Measurements from ENCODE around the gene RHOA. TPM values are rescaled to one million over a fixed set of nuclear protein-coding genes. Genes with fewer than 3 reads are reported as not detected.

Gene RHOA
- total RNA-seq (100 to 1,000 TPM; 274 to 317 TPM), total RNA-seq (181 to 188 reads per million in 2 donors)

- DNase-seq (peak; percentile 96 to 98 (median 98)), ATAC-seq (peak; percentile 86)
- Mint-ChIP-seq H3K4me3 (peak within 1 kb of the TSS; percentile 91), H3K27me3 (no peaks in the 10 kb centered on the region), H3K36me3 (ENCODE audit: low read depth) (peaks cover 2% of the 10 kb centered on the region), H3K4me1 (peaks cover 56% of the 10 kb centered on the region), H3K27ac (peak within 1 kb of the TSS; percentile 99)
- H3K9me3 ChIP-seq (ENCODE audit: control insufficient read depth, low read length, poor library complexity, severe bottlenecking) = no peaks in the 10 kb centered on the region
Measured at GRCh38 chr3:49411968-49412631, at the start of gene RHOA, which contains the start of gene TCTA. Gene RHOA, minus strand, starts transcription at chr3:49411976. Its CDS starts 36,387 bp downstream, at chr3:49375589. Gene TCTA, plus strand, starts transcription at chr3:49412423. Its CDS starts 4 bp downstream, at chr3:49412427.

- H3K27me3 Mint-ChIP-seq = no peaks in the 10 kb centered on the region
- no peaks in the 10 kb centered on the region for H3K9me3 ChIP-seq (ENCODE audit: control insufficient read depth, low read length, poor library complexity, severe bottlenecking)
- ATAC-seq = no peak
- H3K4me1 Mint-ChIP-seq = no peaks in the 10 kb centered on the region
- no peak for DNase-seq
- no peak overlapping the region for H3K27ac Mint-ChIP-seq
- no peak overlapping the region for H3K4me3 Mint-ChIP-seq
- no peaks in the 10 kb centered on the region for H3K36me3 Mint-ChIP-seq (ENCODE audit: low read depth)
Measured at GRCh38 chr3:49460956-49461355, 49.2 kb upstream of the RHOA start.

GRCh38 chr3:49460188-49460890 lies 48.6 kb upstream of the RHOA start:
- no peaks in the 10 kb centered on the region for H3K36me3 Mint-ChIP-seq (ENCODE audit: low read depth)

GRCh38 chr3:49456466-49456865 lies 44.7 kb upstream of the RHOA start:
- H3K4me3 Mint-ChIP-seq = no peak overlapping the region
- H3K27me3 Mint-ChIP-seq = no peaks in the 10 kb centered on the region
- no peaks in the 10 kb centered on the region for H3K36me3 Mint-ChIP-seq (ENCODE audit: low read depth)
- no peaks in the 10 kb centered on the region for H3K4me1 Mint-ChIP-seq
- DNase-seq = no peak
- H3K27ac Mint-ChIP-seq = no peak overlapping the region
- no peaks in the 10 kb centered on the region for H3K9me3 ChIP-seq (ENCODE audit: control insufficient read depth, low read length, poor library complexity, severe bottlenecking)
- no peak for ATAC-seq

More at GRCh38 chr3:49460188-49460890, 48.6 kb upstream of the RHOA start:
- no peaks in the 10 kb centered on the region for H3K4me1 Mint-ChIP-seq
- no peak overlapping the region for H3K4me3 Mint-ChIP-seq
- no peaks in the 10 kb centered on the region for H3K9me3 ChIP-seq (ENCODE audit: control insufficient read depth, low read length, poor library complexity, severe bottlenecking)
- no peak overlapping the region for H3K27ac Mint-ChIP-seq
- no peak for ATAC-seq
- H3K27me3 Mint-ChIP-seq = no peaks in the 10 kb centered on the region
- no peak for DNase-seq

- ATAC-seq (no peak), DNase-seq (no peak)
- no peaks in the 10 kb centered on the region for H3K9me3 ChIP-seq (ENCODE audit: control insufficient read depth, low read length, poor library complexity, severe bottlenecking)
- H3K4me1 Mint-ChIP-seq = no peaks in the 10 kb centered on the region
- H3K27me3 Mint-ChIP-seq = no peaks in the 10 kb centered on the region
- H3K27ac Mint-ChIP-seq = no peak overlapping the region
- no peak overlapping the region for H3K4me3 Mint-ChIP-seq
- H3K36me3 Mint-ChIP-seq (ENCODE audit: low read depth) = no peaks in the 10 kb centered on the region
Measured at GRCh38 chr3:49454898-49455681, 43.3 kb upstream of the RHOA start.

GRCh38 chr3:49454458-49454857 lies 42.7 kb upstream of the RHOA start:
- Mint-ChIP-seq H3K36me3 (ENCODE audit: low read depth) (no peaks in the 10 kb centered on the region), H3K27ac (no peak overlapping the region), H3K27me3 (no peaks in the 10 kb centered on the region), H3K4me1 (no peaks in the 10 kb centered on the region), H3K4me3 (no peak overlapping the region)
- no peak for ATAC-seq
- DNase-seq = no peak
- H3K9me3 ChIP-seq (ENCODE audit: control insufficient read depth, low read length, poor library complexity, severe bottlenecking) = no peaks in the 10 kb centered on the region

GRCh38 chr3:49453621-49454020 lies 41.8 kb upstream of the RHOA start:
- no peaks in the 10 kb centered on the region for H3K9me3 ChIP-seq (ENCODE audit: control insufficient read depth, low read length, poor library complexity, severe bottlenecking)
- ATAC-seq (no peak), DNase-seq (no peak)
- Mint-ChIP-seq H3K4me1 (peaks cover 6% of the 10 kb centered on the region), H3K27ac (no peak overlapping the region), H3K4me3 (no peak overlapping the region), H3K27me3 (no peaks in the 10 kb centered on the region), H3K36me3 (ENCODE audit: low read depth) (no peaks in the 10 kb centered on the region)

- Mint-ChIP-seq H3K27me3 (no peaks in the 10 kb centered on the region), H3K4me1 (peaks cover 11% of the 10 kb centered on the region)
Measured at GRCh38 chr3:49445391-49445790, 33.6 kb upstream of the RHOA start.

GRCh38 chr3:49434731-49435130 lies 23.0 kb upstream of the RHOA start:
- Mint-ChIP-seq H3K4me3 (no peak overlapping the region), H3K4me1 (peaks cover under 1% of the 10 kb centered on the region), H3K36me3 (ENCODE audit: low read depth) (no peaks in the 10 kb centered on the region), H3K27ac (no peak overlapping the region), H3K27me3 (no peaks in the 10 kb centered on the region)
- H3K9me3 ChIP-seq (ENCODE audit: control insufficient read depth, low read length, poor library complexity, severe bottlenecking) = no peaks in the 10 kb centered on the region
- no peak for ATAC-seq
- no peak for DNase-seq

More at GRCh38 chr3:49445391-49445790, 33.6 kb upstream of the RHOA start:
- Mint-ChIP-seq H3K27ac (peak overlapping the region; percentile 85), H3K4me3 (no peak overlapping the region), H3K36me3 (ENCODE audit: low read depth) (no peaks in the 10 kb centered on the region)
- ATAC-seq (no peak), DNase-seq (no peak)
- H3K9me3 ChIP-seq (ENCODE audit: control insufficient read depth, low read length, poor library complexity, severe bottlenecking) = no peaks in the 10 kb centered on the region

- H3K27ac Mint-ChIP-seq = peak overlapping the region; percentile 97
- H3K4me3 Mint-ChIP-seq = peak overlapping the region; percentile 92
- no peak for ATAC-seq
- H3K36me3 Mint-ChIP-seq (ENCODE audit: low read depth) = peaks cover 2% of the 10 kb centered on the region
- DNase-seq = no peak
- H3K9me3 ChIP-seq (ENCODE audit: control insufficient read depth, low read length, poor library complexity, severe bottlenecking) = no peaks in the 10 kb centered on the region
- H3K4me1 Mint-ChIP-seq = peaks cover 13% of the 10 kb centered on the region
- H3K27me3 Mint-ChIP-seq = no peaks in the 10 kb centered on the region
Measured at GRCh38 chr3:49428752-49429080, 16.9 kb upstream of the RHOA start.

- ATAC-seq (no peak), DNase-seq (no peak)
- H3K27me3 Mint-ChIP-seq = no peaks in the 10 kb centered on the region
- peaks cover 13% of the 10 kb centered on the region for H3K4me1 Mint-ChIP-seq
- no peak overlapping the region for H3K27ac Mint-ChIP-seq
- H3K4me3 Mint-ChIP-seq = peak overlapping the region; percentile 31
- H3K36me3 Mint-ChIP-seq (ENCODE audit: low read depth) = peaks cover 2% of the 10 kb centered on the region
- H3K9me3 ChIP-seq (ENCODE audit: control insufficient read depth, low read length, poor library complexity, severe bottlenecking) = no peaks in the 10 kb centered on the region
Measured at GRCh38 chr3:49427586-49427985, 15.8 kb upstream of the RHOA start.

- ATAC-seq (no peak), DNase-seq (no peak)
- Mint-ChIP-seq H3K4me1 (peaks cover 17% of the 10 kb centered on the region), H3K27ac (peak overlapping the region; percentile 77), H3K4me3 (no peak overlapping the region), H3K27me3 (no peaks in the 10 kb centered on the region), H3K36me3 (ENCODE audit: low read depth) (peaks cover 2% of the 10 kb centered on the region)
- H3K9me3 ChIP-seq (ENCODE audit: control insufficient read depth, low read length, poor library complexity, severe bottlenecking) = no peaks in the 10 kb centered on the region
Measured at GRCh38 chr3:49424816-49425215, 13.0 kb upstream of the RHOA start.
